GM23248 (cell line): ENCODE measurements around the gene SH3PXD2A. TPM values are rescaled to one million over a fixed set of nuclear protein-coding genes. Genes with fewer than 3 reads are reported as not detected.

Source experiments
- DNase-seq: peaks from one replicate; pipeline ENCODE4 v3.0.0-alpha.2; 2015
- H2AFZ ChIP-seq: fragments of 200-600 bp; sonication (generic); 2 replicates; pipeline ENCODE4 v1.6.1; 2016; ENCODE audit warnings: antibody characterized with exemption
- H3F3A ChIP-seq: fragments of 200-600 bp; sonication (generic); 2 replicates; pipeline ENCODE4 v1.6.1; 2016; ENCODE audit warnings: mild to moderate bottlenecking, antibody characterized with exemption, mixed run types; ENCODE audit not compliant: insufficient read depth
- H3K27ac ChIP-seq: fragments of 200-600 bp; sonication (generic); 2 replicates; pipeline ENCODE4 v1.5.1; 2016; ENCODE audit warnings: mild to moderate bottlenecking
- H3K27me3 ChIP-seq: fragments of 200-600 bp; sonication (generic); replicated peaks from 2 replicates; pipeline ENCODE4 v1.6.1; 2016; ENCODE audit warnings: mild to moderate bottlenecking; ENCODE audit not compliant: insufficient read depth
- H3K36me3 ChIP-seq: fragments of 200-600 bp; sonication (generic); 2 replicates; pipeline ENCODE4 v1.6.1; 2016; ENCODE audit warnings: low read depth, mild to moderate bottlenecking
- H3K4me1 ChIP-seq: fragments of 200-600 bp; sonication (generic); 2 replicates; pipeline ENCODE4 v1.6.1; 2016; ENCODE audit warnings: mild to moderate bottlenecking; ENCODE audit not compliant: insufficient read depth
- H3K4me2 ChIP-seq: fragments of 200-600 bp; sonication (generic); one replicate; pipeline ENCODE4 v1.6.1; 2016; ENCODE audit warnings: mild to moderate bottlenecking; ENCODE audit not compliant: unreplicated experiment
- H3K4me3 ChIP-seq: fragments of 200-600 bp; sonication (generic); 2 replicates; pipeline ENCODE4 v1.5.1; 2016; ENCODE audit warnings: mild to moderate bottlenecking
- H3K79me2 ChIP-seq: fragments of 200-600 bp; sonication (generic); 2 replicates; pipeline ENCODE4 v1.6.1; 2016; ENCODE audit warnings: mild to moderate bottlenecking; ENCODE audit not compliant: insufficient read depth
- H3K9ac ChIP-seq: fragments of 200-600 bp; sonication (generic); 2 replicates; pipeline ENCODE4 v1.6.1; 2016; ENCODE audit warnings: mild to moderate bottlenecking
- H3K9me2 ChIP-seq: fragments of 200-600 bp; sonication (generic); 2 replicates; pipeline ENCODE4 v1.6.1; 2016; ENCODE audit warnings: mixed run types, mild to moderate bottlenecking, moderate library complexity; ENCODE audit not compliant: insufficient read depth
- H3K9me3 ChIP-seq: fragments of 200-600 bp; sonication (generic); one replicate; pipeline ENCODE4 v1.6.1; 2017; ENCODE audit warnings: low read depth
- H4K20me1 ChIP-seq: fragments of 200-600 bp; sonication (generic); 2 replicates; pipeline ENCODE4 v1.6.0; 2016; ENCODE audit not compliant: insufficient read depth
- EZH2 ChIP-seq: fragments of 200-600 bp; sonication (generic); IDR thresholded peaks from 2 replicates; pipeline ENCODE4 v1.6.1; 2018; ENCODE audit warnings: antibody characterized with exemption, mild to moderate bottlenecking; ENCODE audit not compliant: insufficient read depth, poor library complexity, severe bottlenecking
- EZH2phosphoT487 ChIP-seq: fragments of 200-600 bp; sonication (generic); IDR thresholded peaks from 2 replicates; pipeline ENCODE4 v1.6.1; 2018; ENCODE audit warnings: antibody characterized with exemption, moderate library complexity, mild to moderate bottlenecking, low read depth; ENCODE audit not compliant: insufficient read depth
- WGBS, 2 experiments: methylation state at CpG; one replicate each; pipeline ENCODE4 v1.1.6; 2015 to 2017; ENCODE audit warnings: low lambda C conversion rate in 2 of 2, low coverage in 1 of 2; ENCODE audit errors: missing lambda C conversion rate in 2 of 2; 5-methylcytosine and 5-hydroxymethylcytosine counted together
- in situ Hi-C: fragments of 300-500 bp; cut with MboI; formaldehyde crosslinking; loops from 2 replicates; pipeline ENCODE4 v1.15.0; 2020
- polyA plus RNA-seq: library from polyadenylated mRNA; unstranded; fragments of >200 nt; fragmentation: Nextera tagmentation; extraction: Ambion mirVana; gene quantifications from 2 replicates; pipeline ENCODE4 v1.2.1, GENCODE V29; 2016
- total RNA-seq: library from RNA; depleted of rRNA; stranded (reverse); fragments of >200 nt; shearing (Covaris generic); gene quantifications from 2 replicates; pipeline ENCODE4 v1.2.3, GENCODE V29; 2014

The SH3PXD2A gene
- total and polyA plus RNA-seq, 2 experiments from 2014 or later, result 34.0 to 58.0 TPM

GRCh38 chr10:103600956-103601569 lies 254.3 kb downstream of the SH3PXD2A start:
- DNase-seq, result no peak
- Histone ChIP-seq H4K20me1 (no peaks in the 10 kb centered on the region), H3K36me3 (peaks cover 13% of the 10 kb centered on the region; the same call in 1 of the 2 replicates), H3K27me3 (no peaks in the 10 kb centered on the region), H3K9ac (no peak overlapping the region), H3K4me3 (no peak overlapping the region), H3F3A (peaks cover 53% of the 10 kb centered on the region), H3K79me2 (0 out of 2 replicates have a peak, but pooled peaks cover 4% of the 10 kb centered on the region), H3K9me3 (no peaks in the 10 kb centered on the region), H3K9me2 (no peaks in the 10 kb centered on the region), H3K4me2 (no peak overlapping the region), H3K4me1 (peaks cover 8% of the 10 kb centered on the region; the same call in 1 of the 2 replicates), H2AFZ (no peak overlapping the region), H3K27ac (no peak overlapping the region)
- 66 to 72% methylated on average over 7 of the region's 7 CpGs for WGBS, 2 experiments
- in situ Hi-C loops, result loop anchor here (5.0 kb wide), 1 partner anchor 81 kb away; no protein-coding TSS in a partner anchor
- no peak for TF ChIP-seq EZH2phosphoT487
- no peak for TF ChIP-seq EZH2

- no peaks in the 10 kb centered on the region for H3K27me3 ChIP-seq
- H3K4me3 ChIP-seq, result no peak overlapping the region
- TF ChIP-seq EZH2phosphoT487 (no peak), EZH2 (no peak)
- H3K79me2 ChIP-seq, result 0 out of 2 replicates have a peak, but pooled peaks cover 4% of the 10 kb centered on the region
- in situ Hi-C loops, result loop anchor here (5.0 kb wide), 1 partner anchor 82 kb away; no protein-coding TSS in a partner anchor
- no peak overlapping the region for H3K4me2 ChIP-seq
- no peaks in the 10 kb centered on the region for H4K20me1 ChIP-seq
- no peak overlapping the region for H3K27ac ChIP-seq
- H3K9ac ChIP-seq, result no peak overlapping the region
- peaks cover 13% of the 10 kb centered on the region; the same call in 1 of the 2 replicates for H3K36me3 ChIP-seq
- no peak overlapping the region for H2AFZ ChIP-seq
- WGBS, 2 experiments, result 42 to 50% methylated on average over 6 of the region's 6 CpGs
- peaks cover 8% of the 10 kb centered on the region; the same call in 1 of the 2 replicates for H3K4me1 ChIP-seq
- H3F3A ChIP-seq, result peaks cover 54% of the 10 kb centered on the region
- no peaks in the 10 kb centered on the region for H3K9me3 ChIP-seq
- no peak for DNase-seq
- no peaks in the 10 kb centered on the region for H3K9me2 ChIP-seq
These were observed 255.1 kb downstream of the SH3PXD2A start for GRCh38 chr10:103600325-103600724.

- Histone ChIP-seq H3K9me2 (no peaks in the 10 kb centered on the region), H4K20me1 (no peaks in the 10 kb centered on the region), H3K4me2 (no peak overlapping the region), H3K9me3 (no peaks in the 10 kb centered on the region), H3K27ac (peak overlapping the region; percentile 31; the same call in 1 of the 2 replicates), H3K79me2 (0 out of 2 replicates have a peak, but pooled peaks cover 4% of the 10 kb centered on the region), H2AFZ (no peak overlapping the region), H3F3A (peaks cover 54% of the 10 kb centered on the region), H3K9ac (peak overlapping the region; percentile 33; the same call in 1 of the 2 replicates), H3K4me1 (peaks cover 8% of the 10 kb centered on the region; the same call in 1 of the 2 replicates), H3K27me3 (no peaks in the 10 kb centered on the region), H3K36me3 (peaks cover 13% of the 10 kb centered on the region; the same call in 1 of the 2 replicates), H3K4me3 (no peak overlapping the region)
- 53 to 63% methylated on average over 6 of the region's 6 CpGs for WGBS, 2 experiments
- in situ Hi-C loops, result loop anchor here (5.0 kb wide), 1 partner anchor 82 kb away; no protein-coding TSS in a partner anchor
- TF ChIP-seq EZH2phosphoT487, result no peak
- TF ChIP-seq EZH2, result no peak
- DNase-seq, result no peak
These were observed 255.5 kb downstream of the SH3PXD2A start for GRCh38 chr10:103599907-103600306.

- H3K4me2 ChIP-seq, result no peak overlapping the region
- TF ChIP-seq EZH2, result no peak
- no peak for TF ChIP-seq EZH2phosphoT487
- H3K9me2 ChIP-seq, result no peaks in the 10 kb centered on the region
- H3K27ac ChIP-seq, result peak overlapping the region; percentile 31; the same call in 1 of the 2 replicates
- no peaks in the 10 kb centered on the region for H3K9me3 ChIP-seq
- no peaks in the 10 kb centered on the region for H3K27me3 ChIP-seq
- H4K20me1 ChIP-seq, result no peaks in the 10 kb centered on the region
- peak; percentile 30 for DNase-seq
- H3K4me3 ChIP-seq, result no peak overlapping the region
- H2AFZ ChIP-seq, result no peak overlapping the region
- H3K79me2 ChIP-seq, result 0 out of 2 replicates have a peak, but pooled peaks cover 4% of the 10 kb centered on the region
- peaks cover 54% of the 10 kb centered on the region for H3F3A ChIP-seq
- H3K36me3 ChIP-seq, result peaks cover 13% of the 10 kb centered on the region; the same call in 1 of the 2 replicates
- H3K4me1 ChIP-seq, result peaks cover 8% of the 10 kb centered on the region; the same call in 1 of the 2 replicates
- in situ Hi-C loops, result no loop called here
- H3K9ac ChIP-seq, result 0 out of 2 replicates have a peak overlapping the region, but pooled peaks have one; percentile 33
- 46 to 48% methylated on average over 3 of the region's 3 CpGs for WGBS, 2 experiments
These were observed 256.2 kb downstream of the SH3PXD2A start for GRCh38 chr10:103599211-103599610.
